ENCODE measurements around the gene PCCA. TPM values are rescaled to one million over a fixed set of nuclear protein-coding genes. Genes with fewer than 3 reads are reported as not detected.

The PCCA gene
- total RNA-seq, 4 donors from 2014 or later = 46.9 to 66.0 (median 49.4) TPM

DNA sequence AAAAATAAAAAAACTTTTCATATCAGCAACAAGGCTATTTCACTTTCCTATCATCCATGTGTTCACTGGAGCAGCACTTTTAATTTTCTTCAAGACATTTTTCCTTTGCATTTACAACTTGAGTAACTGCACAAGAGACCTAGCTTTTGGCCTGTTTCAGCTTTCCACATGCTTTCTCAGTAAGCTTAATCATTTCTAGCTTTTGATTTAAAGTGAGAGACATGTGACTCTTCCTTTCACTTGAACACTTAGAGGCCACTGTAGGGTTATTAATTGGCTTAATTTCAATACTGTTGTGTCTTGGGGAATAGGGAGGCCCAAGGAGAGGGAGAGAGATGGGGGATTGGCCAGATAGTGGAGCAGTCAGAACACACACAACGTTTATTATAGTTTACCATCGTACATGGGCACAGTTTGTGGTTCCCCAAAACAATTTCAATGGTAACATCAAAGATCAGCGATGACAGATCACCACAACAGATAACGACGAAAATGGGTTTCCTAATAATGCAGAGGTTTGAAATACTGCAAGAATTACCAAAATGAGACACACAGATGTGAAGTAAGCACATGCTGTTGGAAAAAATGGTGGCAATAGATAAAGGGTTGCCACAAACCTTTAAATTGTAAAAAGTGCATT, 382.1 kb downstream of the PCCA start:
- DNase-seq = no peak
- TF ChIP-seq POLR2A (IDR thresholded peaks at IDR 0.05) = no peak
- TF ChIP-seq, protein P1, sequence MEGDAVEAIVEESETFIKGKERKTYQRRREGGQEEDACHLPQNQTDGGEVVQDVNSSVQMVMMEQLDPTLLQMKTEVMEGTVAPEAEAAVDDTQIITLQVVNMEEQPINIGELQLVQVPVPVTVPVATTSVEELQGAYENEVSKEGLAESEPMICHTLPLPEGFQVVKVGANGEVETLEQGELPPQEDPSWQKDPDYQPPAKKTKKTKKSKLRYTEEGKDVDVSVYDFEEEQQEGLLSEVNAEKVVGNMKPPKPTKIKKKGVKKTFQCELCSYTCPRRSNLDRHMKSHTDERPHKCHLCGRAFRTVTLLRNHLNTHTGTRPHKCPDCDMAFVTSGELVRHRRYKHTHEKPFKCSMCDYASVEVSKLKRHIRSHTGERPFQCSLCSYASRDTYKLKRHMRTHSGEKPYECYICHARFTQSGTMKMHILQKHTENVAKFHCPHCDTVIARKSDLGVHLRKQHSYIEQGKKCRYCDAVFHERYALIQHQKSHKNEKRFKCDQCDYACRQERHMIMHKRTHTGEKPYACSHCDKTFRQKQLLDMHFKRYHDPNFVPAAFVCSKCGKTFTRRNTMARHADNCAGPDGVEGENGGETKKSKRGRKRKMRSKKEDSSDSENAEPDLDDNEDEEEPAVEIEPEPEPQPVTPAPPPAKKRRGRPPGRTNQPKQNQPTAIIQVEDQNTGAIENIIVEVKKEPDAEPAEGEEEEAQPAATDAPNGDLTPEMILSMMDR (IDR thresholded peaks at IDR 0.05) = no peak
- no peak overlapping the region for H3K4me3 ChIP-seq
- H3K27me3 ChIP-seq = no peaks in the 10 kb centered on the region
- H3K4me1 ChIP-seq = no peaks in the 10 kb centered on the region
- no peaks in the 10 kb centered on the region for H3K36me3 ChIP-seq
- no peaks in the 10 kb centered on the region for H3K9me3 ChIP-seq
- no peak overlapping the region for H3K27ac ChIP-seq

DNA sequence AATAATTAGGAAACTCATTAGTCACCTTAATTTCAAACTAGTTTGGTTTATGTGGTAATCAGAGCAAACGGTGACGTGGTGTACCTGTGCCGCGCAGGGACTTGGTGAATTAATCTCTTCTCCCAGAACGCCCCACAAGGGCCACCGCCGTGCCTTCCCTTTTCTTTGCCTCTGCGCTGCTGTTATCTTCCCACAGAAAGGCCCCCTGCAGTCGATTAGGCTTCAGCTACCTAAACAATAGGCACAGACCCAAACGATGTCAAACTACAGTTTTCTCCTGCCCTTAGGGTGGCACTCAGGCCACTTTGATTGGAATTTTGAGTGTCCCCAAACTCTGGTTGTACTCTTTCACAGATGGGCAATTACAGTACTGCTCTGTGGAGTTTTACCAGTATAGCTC, 384.2 kb downstream of the PCCA start:
- Histone ChIP-seq H3K4me3 (no peak overlapping the region), H3K9me3 (no peaks in the 10 kb centered on the region), H3K36me3 (no peaks in the 10 kb centered on the region), H3K27me3 (no peaks in the 10 kb centered on the region), H3K27ac (no peak overlapping the region), H3K4me1 (no peaks in the 10 kb centered on the region)
- DNase-seq = no peak
- TF ChIP-seq POLR2A (IDR thresholded peaks at IDR 0.05) = no peak
- TF ChIP-seq, protein P1 (IDR thresholded peaks at IDR 0.05) = no peak

DNA sequence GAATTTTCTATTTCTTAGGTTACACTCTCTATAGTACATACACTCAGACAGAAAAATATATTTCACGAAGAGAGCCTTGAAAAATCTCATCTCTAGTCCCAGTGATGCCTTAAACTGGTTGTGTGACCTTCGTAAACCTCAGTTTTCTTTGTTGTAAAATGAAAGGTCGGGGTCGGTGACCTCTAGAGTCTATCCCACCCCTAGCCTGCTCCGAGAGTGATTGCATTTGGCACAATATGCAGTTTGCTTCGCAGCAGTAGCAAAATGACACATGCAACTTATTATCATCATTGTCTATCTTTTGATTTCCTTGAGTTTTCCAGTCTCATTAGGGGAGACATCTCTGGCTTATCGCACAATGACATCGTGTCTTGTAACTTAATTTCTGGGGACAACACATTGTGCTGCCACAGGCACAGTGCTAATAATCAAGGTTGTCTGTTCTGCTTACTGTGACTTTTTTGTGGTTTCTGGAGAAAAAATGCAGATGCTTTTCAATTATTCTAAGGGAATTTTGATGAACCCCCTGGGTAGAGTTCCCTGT, 384.7 kb downstream of the PCCA start:
- no peak overlapping the region for H3K4me3 ChIP-seq
- H3K27ac ChIP-seq = no peak overlapping the region
- no peak for DNase-seq
- H3K9me3 ChIP-seq = no peaks in the 10 kb centered on the region
- H3K27me3 ChIP-seq = no peaks in the 10 kb centered on the region
- no peak for TF ChIP-seq POLR2A (IDR thresholded peaks at IDR 0.05)
- TF ChIP-seq, protein P1 (IDR thresholded peaks at IDR 0.05) = no peak
- no peaks in the 10 kb centered on the region for H3K36me3 ChIP-seq
- no peaks in the 10 kb centered on the region for H3K4me1 ChIP-seq

DNA sequence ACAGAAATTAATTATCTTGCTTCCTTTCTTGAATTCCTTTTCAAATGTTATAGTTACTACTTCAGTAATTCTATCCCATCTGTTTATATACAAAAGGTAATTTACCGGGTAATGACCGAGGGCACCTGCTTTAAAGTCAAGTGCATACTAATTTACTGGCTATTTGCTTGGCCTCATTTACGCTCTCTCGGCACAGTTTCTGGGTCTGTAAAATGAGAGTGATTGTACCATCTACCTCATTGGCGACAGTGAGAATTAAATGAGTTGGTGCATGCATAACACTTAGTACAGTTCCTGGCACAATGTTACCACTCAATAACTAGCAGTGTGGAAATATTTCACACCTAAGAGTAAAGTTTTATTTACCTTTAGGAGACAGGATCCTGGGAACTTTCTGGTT, 388.1 kb downstream of the PCCA start:
- DNase-seq = no peak
- TF ChIP-seq, protein P1 (IDR thresholded peaks at IDR 0.05) = no peak
- TF ChIP-seq POLR2A (IDR thresholded peaks at IDR 0.05) = no peak
- H3K4me1 ChIP-seq = no peaks in the 10 kb centered on the region
- H3K4me3 ChIP-seq = no peak overlapping the region
- no peaks in the 10 kb centered on the region for H3K27me3 ChIP-seq
- no peaks in the 10 kb centered on the region for H3K9me3 ChIP-seq
- H3K36me3 ChIP-seq = no peaks in the 10 kb centered on the region
- no peak overlapping the region for H3K27ac ChIP-seq

DNA sequence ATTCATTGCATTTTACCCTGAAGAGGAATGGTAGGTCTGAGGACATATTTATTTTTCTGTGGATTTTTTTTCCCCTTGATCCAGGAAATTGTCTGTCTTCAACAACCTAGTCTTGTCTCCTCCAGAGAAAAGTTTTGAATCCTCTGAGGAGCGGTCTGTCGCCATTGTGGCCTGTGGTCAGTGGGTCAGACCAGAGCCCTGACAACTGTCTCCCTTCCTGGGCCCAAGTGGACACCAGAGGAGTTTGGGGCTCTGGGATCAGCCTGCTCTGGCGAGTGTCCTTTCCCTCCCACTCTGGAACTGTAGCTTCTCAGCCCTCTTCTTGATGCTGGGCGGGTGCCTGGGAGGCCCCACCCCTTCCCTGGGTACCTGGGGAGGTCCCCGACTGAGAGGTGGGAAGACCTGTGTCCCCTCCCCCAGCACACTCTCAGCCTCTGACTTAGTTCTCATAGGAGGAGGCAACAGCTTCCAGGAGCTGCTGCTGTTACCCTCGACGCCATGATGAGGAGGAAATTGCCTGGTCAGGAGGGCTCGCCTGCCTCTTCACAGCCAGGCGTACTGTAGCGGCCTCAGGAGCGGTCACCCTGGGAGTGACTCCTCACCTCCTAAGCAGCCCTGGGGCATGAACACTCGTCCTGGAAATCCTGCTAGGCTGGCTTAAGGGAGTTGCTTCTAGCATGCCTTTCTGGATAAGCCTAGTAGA, 389.4 kb downstream of the PCCA start:
- Histone ChIP-seq H3K36me3 (no peaks in the 10 kb centered on the region), H3K4me1 (no peaks in the 10 kb centered on the region), H3K27me3 (no peaks in the 10 kb centered on the region), H3K9me3 (no peaks in the 10 kb centered on the region), H3K27ac (no peak overlapping the region), H3K4me3 (no peak overlapping the region)
- TF ChIP-seq POLR2A (IDR thresholded peaks at IDR 0.05) = no peak
- TF ChIP-seq, protein P1 (IDR thresholded peaks at IDR 0.05) = no peak
- no peak for DNase-seq

Measured in Peyer's patch (tissue), 4 donors.